ENCODE results near the gene ITIH2. TPM values are rescaled to one million over a fixed set of nuclear protein-coding genes. Genes with fewer than 3 reads are reported as not detected.

The ITIH2 gene
- polyA plus RNA-seq, 5 donors = 0.91 to 12.6 (median 1.5) TPM

DNA sequence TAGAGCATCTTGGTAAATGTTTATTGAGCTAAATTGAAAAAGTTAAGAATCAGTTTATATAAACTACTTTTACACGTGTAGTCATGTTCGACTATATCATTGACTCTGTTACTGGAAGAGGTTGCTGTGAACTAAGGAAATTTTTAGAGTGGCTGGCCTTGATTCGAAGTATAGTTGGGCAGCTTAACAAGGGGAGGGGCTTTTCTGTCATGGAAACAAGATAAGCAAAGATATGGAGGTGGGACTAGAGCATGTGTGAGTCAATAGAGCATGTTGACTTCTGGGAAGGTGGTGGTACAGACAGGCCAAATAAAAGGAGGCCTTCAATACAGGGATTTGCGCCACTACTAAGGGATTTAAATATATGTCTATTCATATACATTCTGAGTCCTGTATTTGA, 92.5 kb downstream of the ITIH2 start:
- DNase-seq = no peak

DNA sequence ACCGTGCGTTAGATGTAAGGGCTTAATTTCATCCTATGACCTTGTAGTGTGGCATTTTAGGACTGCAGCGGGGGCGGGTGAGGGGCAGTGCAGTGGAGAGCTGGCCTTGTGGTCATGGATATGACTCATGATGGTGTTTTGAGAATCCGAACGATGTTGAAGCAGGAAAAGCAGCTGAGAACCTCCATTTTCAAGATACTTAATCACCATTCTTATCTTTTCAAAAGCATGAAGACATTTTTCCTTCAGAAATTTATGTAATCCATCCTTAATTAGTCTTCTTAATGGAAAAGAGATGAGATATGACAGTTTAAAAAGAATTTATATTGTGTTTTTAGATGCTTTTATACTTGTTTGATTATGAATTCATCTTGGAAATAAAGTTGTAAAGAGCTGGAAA, 94.5 kb downstream of the ITIH2 start:
- no peak for DNase-seq

Other genes with a start within 250 kb of the ITIH2 start
- 10 to 100 TPM; 26.9 to 38.3 (median 31.9) TPM for gene ITIH5, start 36.4 kb upstream of the ITIH2 start, polyA plus RNA-seq (ENCODE audit: insufficient read depth in 1 of 5, insufficient read length in 5 of 5, low replicate concordance in 1 of 5)
- 10 to 100 TPM; 18.1 to 25.2 (median 23.0) TPM for gene KIN, start 84.7 kb downstream of the ITIH2 start, polyA plus RNA-seq (ENCODE audit: insufficient read depth in 1 of 5, insufficient read length in 5 of 5, low replicate concordance in 1 of 5)
- gene ATP5F1C, start 84.9 kb downstream of the ITIH2 start, polyA plus RNA-seq (ENCODE audit: insufficient read depth in 1 of 5, insufficient read length in 5 of 5, low replicate concordance in 1 of 5) = 100 to 1,000 TPM; 250 to 273 (median 255) TPM
- gene TAF3, start 115.2 kb downstream of the ITIH2 start, polyA plus RNA-seq (ENCODE audit: insufficient read depth in 1 of 5, insufficient read length in 5 of 5, low replicate concordance in 1 of 5) = 1 to 10 TPM; 8.3 to 9.7 (median 9.0) TPM